H1 (cell line): Measurements from ENCODE around the gene ARAP2. TPM values are rescaled to one million over a fixed set of nuclear protein-coding genes. Genes with fewer than 3 reads are reported as not detected.

Source experiments
- CTCF ChIA-PET: fragments of 300-600 bp; sonication (Branson Sonifier 250); formaldehyde crosslinking; loops from one replicate; lab custom pipeline; 2021; ENCODE audit not compliant: partially characterized antibody; lab: Charles Lee
- POLR2A ChIA-PET: fragments of 300-600 bp; sonication (Branson Sonifier 250); formaldehyde crosslinking; loops from one replicate; lab custom pipeline; 2021; ENCODE audit warnings: inconsistent platforms; ENCODE audit not compliant: partially characterized antibody; lab: Charles Lee
- DNase-seq, 2 experiments: peaks; one replicate each; pipeline versions ENCODE4 v3.0.0 to v3.0.0-alpha.2; 2010 to 2022; ENCODE audit warnings: low spot score in 2 of 2, low read depth in 1 of 2, mixed read lengths in 1 of 2
- FAIRE-seq: peaks from 2 replicates; lab custom pipeline; 2011; peaks lifted over from hg19 to GRCh38; lab: Jason Lieb, UNC
- H2AFZ ChIP-seq: 2 replicates; pipeline ENCODE4 v1.8.1; 2012; ENCODE audit warnings: low read length, inconsistent platforms
- H2AK5ac ChIP-seq: 2 replicates; pipeline ENCODE4 v1.6.1; 2013; ENCODE audit warnings: low read depth, low read length
- H2BK120ac ChIP-seq: replicated peaks from 2 replicates; pipeline ENCODE3; 2013; ENCODE audit warnings: low read depth, low read length, inconsistent platforms
- H2BK12ac ChIP-seq: 2 replicates; pipeline ENCODE4 v1.6.1; 2013; ENCODE audit warnings: low read depth, low read length
- H2BK15ac ChIP-seq: 2 replicates; pipeline ENCODE4 v1.6.1; 2013; ENCODE audit warnings: low read length
- H2BK20ac ChIP-seq: 2 replicates; pipeline ENCODE4 v1.6.1; 2013; ENCODE audit warnings: low read length
- H2BK5ac ChIP-seq: 2 replicates; pipeline ENCODE4 v1.6.1; 2013; ENCODE audit warnings: low read depth, low read length
- H3K14ac ChIP-seq: 2 replicates; pipeline ENCODE4 v1.6.1; 2013; ENCODE audit warnings: inconsistent platforms; ENCODE audit not compliant: insufficient read length
- H3K18ac ChIP-seq: 2 replicates; pipeline ENCODE4 v1.6.1; 2013; ENCODE audit warnings: low read length; ENCODE audit errors: extremely low read depth
- H3K23ac ChIP-seq: 2 replicates; pipeline ENCODE4 v1.6.1; 2013; ENCODE audit warnings: inconsistent platforms; ENCODE audit not compliant: insufficient read length
- H3K23me2 ChIP-seq: 2 replicates; pipeline ENCODE4 v1.6.1; 2013; ENCODE audit warnings: low read depth, low read length
- H3K27ac ChIP-seq: 2 replicates; pipeline ENCODE4 v1.6.1; 2011; ENCODE audit warnings: low read depth, low read length, inconsistent platforms
- H3K27me3 ChIP-seq, 4 experiments: replicated peaks in 1 of 4; 1 replicate in 1 of 4; 2 replicates in 3 of 4; pipeline versions ENCODE4 v1.6.1 to v1.8.1; 2011 to 2013; ENCODE audit warnings: low read length in 3 of 4, mild to moderate bottlenecking in 3 of 4, inconsistent platforms in 2 of 4, mixed read lengths in 2 of 4, moderate library complexity in 1 of 4; ENCODE audit not compliant: control insufficient read depth in 3 of 4, insufficient read depth in 3 of 4; ENCODE audit errors: extremely low read depth in 1 of 4
- H3K36me3 ChIP-seq, 4 experiments: 2 replicates each; pipeline versions ENCODE4 v1.6.1 to v1.8.1; 2011 to 2013; ENCODE audit warnings: mild to moderate bottlenecking in 4 of 4, low read length in 3 of 4, moderate library complexity in 2 of 4, control low read depth in 1 of 4, inconsistent platforms in 1 of 4; ENCODE audit not compliant: insufficient read depth in 4 of 4, control insufficient read depth in 2 of 4
- H3K4ac ChIP-seq: replicated peaks from 2 replicates; pipeline ENCODE3; 2013; ENCODE audit warnings: low read length, low read depth, mixed read lengths, inconsistent platforms; ENCODE audit not compliant: insufficient read length
- H3K4me1 ChIP-seq, 4 experiments: replicated peaks in 1 of 4; 1 replicate in 1 of 4; 2 replicates in 3 of 4; pipeline versions ENCODE4 v1.6.1 to v1.8.1; 2011 to 2013; ENCODE audit warnings: low read length in 3 of 4, inconsistent platforms in 2 of 4, mixed read lengths in 1 of 4; ENCODE audit not compliant: insufficient read depth in 4 of 4, control insufficient read depth in 3 of 4
- H3K4me2 ChIP-seq, 2 experiments: 2 replicates each; pipeline versions ENCODE4 v1.6.1 to v1.8.1; 2011 to 2013; ENCODE audit warnings: low read depth in 2 of 2, low read length in 2 of 2, control low read depth in 1 of 2, inconsistent platforms in 1 of 2, mild to moderate bottlenecking in 1 of 2; ENCODE audit not compliant: insufficient read depth in 1 of 2
- H3K4me3 ChIP-seq, 4 experiments: fragments of 200-600, 300-600 bp in 1 of 4; sonication (generic), shearing (Covaris generic), sonication (Bioruptor Twin) in 1 of 4; 2 replicates each; pipeline versions ENCODE4 v1.5.1 to v1.8.1; 2011 to 2016; ENCODE audit warnings: low read length in 4 of 4, low read depth in 3 of 4, control low read depth in 2 of 4, inconsistent platforms in 2 of 4, mild to moderate bottlenecking in 2 of 4, mixed read lengths in 1 of 4, moderate library complexity in 1 of 4; ENCODE audit not compliant: insufficient read depth in 2 of 4; ENCODE audit errors: extremely low read depth in 1 of 4
- H3K56ac ChIP-seq: replicated peaks from 2 replicates; pipeline ENCODE3; 2013; ENCODE audit warnings: low read depth, mild to moderate bottlenecking, mixed read lengths, low read length, inconsistent platforms; ENCODE audit not compliant: insufficient read length
- H3K79me1 ChIP-seq: 2 replicates; pipeline ENCODE4 v1.6.1; 2013; ENCODE audit warnings: low read depth, low read length, control low read depth
- H3K79me2 ChIP-seq, 2 experiments: 2 replicates each; pipeline versions ENCODE4 v1.6.1 to v1.8.1; 2012 to 2013; ENCODE audit warnings: low read length in 2 of 2, mild to moderate bottlenecking in 2 of 2, inconsistent platforms in 1 of 2; ENCODE audit not compliant: insufficient read depth in 2 of 2, control insufficient read depth in 1 of 2
- H3K9ac ChIP-seq, 4 experiments: replicated peaks in 1 of 4; 1 replicate in 1 of 4; 2 replicates in 3 of 4; pipeline versions ENCODE4 v1.6.1 to v1.8.1; 2011 to 2013; ENCODE audit warnings: low read depth in 3 of 4, low read length in 3 of 4, control low read depth in 2 of 4, mild to moderate bottlenecking in 2 of 4, moderate library complexity in 2 of 4, inconsistent platforms in 1 of 4; ENCODE audit errors: extremely low read depth in 1 of 4
- H3K9me3 ChIP-seq, 2 experiments: 2 replicates each; pipeline versions ENCODE4 v1.6.1 to v1.8.1; 2012 to 2013; ENCODE audit warnings: mild to moderate bottlenecking in 2 of 2, moderate library complexity in 2 of 2, control low read depth in 1 of 2, inconsistent platforms in 1 of 2, low read depth in 1 of 2, low read length in 1 of 2, mixed read lengths in 1 of 2; ENCODE audit not compliant: insufficient read depth in 2 of 2
- H4K20me1 ChIP-seq, 2 experiments: replicated peaks in 1 of 2; 2 replicates each; pipeline versions ENCODE3 to v1.8.1; 2011 to 2013; ENCODE audit warnings: inconsistent platforms in 2 of 2, low read length in 2 of 2, mild to moderate bottlenecking in 1 of 2; ENCODE audit not compliant: insufficient read depth in 2 of 2, control insufficient read depth in 1 of 2
- H4K5ac ChIP-seq: 2 replicates; pipeline ENCODE4 v1.6.1; 2013; ENCODE audit warnings: low read length, low read depth, mixed read lengths, inconsistent platforms; ENCODE audit not compliant: insufficient read length
- H4K8ac ChIP-seq: 2 replicates; pipeline ENCODE4 v1.8.0; 2013; ENCODE audit warnings: mild to moderate bottlenecking, moderate library complexity, low read length, inconsistent platforms; ENCODE audit not compliant: insufficient read depth; ENCODE audit errors: extremely low read depth
- H4K91ac ChIP-seq: replicated peaks from 2 replicates; pipeline ENCODE3; 2013; ENCODE audit warnings: low read length, mixed read lengths, inconsistent platforms; ENCODE audit not compliant: insufficient read length
- CBX5 ChIP-seq: fragments of 300-800, 300-1000 bp; sonication (generic); IDR thresholded peaks from 2 replicates; pipeline ENCODE4 v1.7.1; 2016; ENCODE audit warnings: antibody characterized with exemption, low read length, low read depth
- CBX8 ChIP-seq: fragments of 300-800, 300-1000 bp; sonication (generic); IDR thresholded peaks from 2 replicates; pipeline ENCODE4 v1.7.1; 2016; ENCODE audit warnings: low read depth, low read length, borderline replicate concordance
- CTBP2 ChIP-seq: IDR thresholded peaks from 2 replicates; pipeline ENCODE4 v1.7.0; 2011; ENCODE audit warnings: borderline replicate concordance, mild to moderate bottlenecking, moderate library complexity, mixed read lengths, low read length; ENCODE audit not compliant: insufficient read depth, insufficient read length
- EGR1 ChIP-seq: IDR thresholded peaks from 2 replicates; pipeline ENCODE4 v1.6.1; 2011; ENCODE audit warnings: low read depth, low read length, borderline replicate concordance
- EP300 ChIP-seq, 2 experiments: IDR thresholded peaks; 1 replicate in 1 of 2; 2 replicates in 1 of 2; pipeline ENCODE4 v1.6.1; 2011 to 2012; ENCODE audit warnings: low read depth in 2 of 2, low read length in 2 of 2, mild to moderate bottlenecking in 2 of 2, borderline replicate concordance in 1 of 2, inconsistent platforms in 1 of 2, moderate library complexity in 1 of 2
- EZH2 ChIP-seq: fragments of 200-600 bp; sonication (generic); IDR thresholded peaks from 2 replicates; pipeline ENCODE4 v1.7.1; 2012; ENCODE audit warnings: low read depth, mild to moderate bottlenecking, moderate library complexity, low read length, inconsistent platforms; ENCODE audit not compliant: severe bottlenecking
- JUND ChIP-seq: IDR thresholded peaks from 2 replicates; pipeline ENCODE4 v1.6.1; 2011; ENCODE audit warnings: mild to moderate bottlenecking, improper control_type of control experiment, low read length
- MAFK ChIP-seq: IDR thresholded peaks from 2 replicates; pipeline ENCODE4 v1.6.1; 2012; ENCODE audit warnings: low read depth, mild to moderate bottlenecking, improper control_type of control experiment, low read length
- NRF1 ChIP-seq: IDR thresholded peaks from 2 replicates; pipeline ENCODE4 v1.6.1; 2011; ENCODE audit warnings: mild to moderate bottlenecking, low read depth, low read length, improper control_type of control experiment
- POLR2AphosphoS5 ChIP-seq: IDR thresholded peaks from 2 replicates; pipeline ENCODE4 v1.6.1; 2011; ENCODE audit warnings: low read depth, low read length
- POU5F1 ChIP-seq: IDR thresholded peaks from 2 replicates; pipeline ENCODE4 v1.6.1; 2011; ENCODE audit warnings: low read depth, mild to moderate bottlenecking, low read length, moderate library complexity
- RBBP5 ChIP-seq: IDR thresholded peaks from 2 replicates; pipeline ENCODE4 v1.7.1; 2012; ENCODE audit warnings: low read depth, mild to moderate bottlenecking, inconsistent platforms, low read length, moderate library complexity, borderline replicate concordance
- SUZ12 ChIP-seq: fragments of 200-600 bp; sonication (generic); IDR thresholded peaks from 2 replicates; pipeline ENCODE4 v1.6.1; 2012; ENCODE audit warnings: mild to moderate bottlenecking, inconsistent platforms, low read length, moderate library complexity, mixed read lengths
- TBP ChIP-seq: IDR thresholded peaks from 2 replicates; pipeline ENCODE4 v1.6.1; 2011; ENCODE audit warnings: low read depth, low read length, improper control_type of control experiment
- polyA plus RNA-seq, 7 experiments: library from polyadenylated mRNA; depleted of rRNA in 3 of 7; stranded (reverse) in 5 of 7; unstranded in 2 of 7; fragments of >200 nt in 5 of 7; fragments of 200-250 nt in 2 of 7; gene quantifications; 1 replicate in 5 of 7; 2 replicates in 1 of 7; 4 replicates in 1 of 7; pipeline versions ENCODE4 v1.2.1 to v1.2.3, GENCODE V29; 2011 to 2013; ENCODE audit warnings: missing spikeins in 2 of 7, mixed read lengths in 2 of 7
- total RNA-seq: library from RNA; stranded (reverse); fragmentation: NEBNext Ultra II Directional; extraction: Animal tissue kit (Norgen Biotek cat#: 25700); gene quantifications from 2 replicates; pipeline ENCODE4 v1.2.1, GENCODE V29; 2021
- TF ChIP-seq, protein P1 (sequence below): IDR thresholded peaks from 2 replicates; pipeline ENCODE4 v1.6.1; 2011; ENCODE audit warnings: low read length, improper control_type of control experiment

ARAP2 gene
- total and polyA plus RNA-seq, 2 of the 8 experiments (the other 6 are each of a cell fraction or from before 2014, with no cell fraction given), result 0.15 to 2.3 TPM

DNA sequence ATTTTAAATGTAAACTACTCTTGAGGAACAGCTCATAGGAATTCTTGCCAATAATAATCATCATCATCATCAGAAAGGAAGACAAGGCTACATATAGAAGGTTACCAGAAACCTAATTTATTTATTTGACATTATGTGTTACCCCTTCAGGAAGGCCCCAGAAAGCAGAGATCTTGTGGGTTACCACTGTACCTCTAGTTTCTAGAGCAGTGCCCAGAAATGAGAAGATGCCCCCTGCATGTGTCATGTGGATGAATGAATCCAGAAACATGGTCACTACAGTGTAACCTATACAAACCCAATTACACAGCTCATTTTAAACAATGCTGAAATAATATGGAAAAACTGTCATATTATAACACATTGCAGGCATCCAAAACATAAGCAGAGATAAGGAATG, 70.4 kb downstream of the ARAP2 start:
- Histone ChIP-seq H3K4ac (no peak overlapping the region), H3K9ac (no peak overlapping the region), H3K27me3 (no peaks in the 10 kb centered on the region), H4K91ac (no peak overlapping the region), H3K79me2 (no peaks in the 10 kb centered on the region), H3K27ac (no peak overlapping the region), H3K4me2 (no peak overlapping the region), H3K4me3 (no peak overlapping the region), H4K8ac (no peak overlapping the region), H3K14ac (no peak overlapping the region), H2BK120ac (no peak overlapping the region), H2BK20ac (no peak overlapping the region), H2BK15ac (no peak overlapping the region), H3K9me3 (no peaks in the 10 kb centered on the region), H3K4me1 (no peaks in the 10 kb centered on the region), H3K23me2 (no peaks in the 10 kb centered on the region), H2BK12ac (no peak overlapping the region), H3K18ac (no peak overlapping the region), H4K5ac (no peak overlapping the region), H3K79me1 (no peaks in the 10 kb centered on the region), H2AFZ (no peak overlapping the region), H2BK5ac (no peak overlapping the region), H4K20me1 (no peaks in the 10 kb centered on the region), H2AK5ac (no peak overlapping the region), H3K36me3 (no peaks in the 10 kb centered on the region), H3K56ac (no peak overlapping the region), H3K23ac (no peak overlapping the region)
- FAIRE-seq (no peak), DNase-seq (no peak)
- ChIA-PET POLR2A (no interaction called here), CTCF (interaction anchor here (0.9 to 1.0 kb wide), 2 partner anchors 13 to 15 kb away, joined by 3 read pairs; no protein-coding TSS in a partner anchor)
- TF ChIP-seq CBX8 (no peak), JUND (no peak), NRF1 (no peak), EP300 (IDR thresholded peaks at IDR 0.05; ENCODE audit: borderline replicate concordance in 1 of 2, low read depth in 2 of 2, low read length in 2 of 2) (no peak), POU5F1 (no peak), SUZ12 (no peak), MAFK (no peak), POLR2AphosphoS5 (no peak), CBX5 (no peak), EGR1 (no peak), EZH2 (no peak), RBBP5 (no peak), CTBP2 (no peak), TBP (no peak)
- TF ChIP-seq, protein P1, sequence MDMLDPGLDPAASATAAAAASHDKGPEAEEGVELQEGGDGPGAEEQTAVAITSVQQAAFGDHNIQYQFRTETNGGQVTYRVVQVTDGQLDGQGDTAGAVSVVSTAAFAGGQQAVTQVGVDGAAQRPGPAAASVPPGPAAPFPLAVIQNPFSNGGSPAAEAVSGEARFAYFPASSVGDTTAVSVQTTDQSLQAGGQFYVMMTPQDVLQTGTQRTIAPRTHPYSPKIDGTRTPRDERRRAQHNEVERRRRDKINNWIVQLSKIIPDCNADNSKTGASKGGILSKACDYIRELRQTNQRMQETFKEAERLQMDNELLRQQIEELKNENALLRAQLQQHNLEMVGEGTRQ, result no peak
